HCT116 (cell line): ENCODE data around the gene PHACTR1.

Experiments used
- POLR2A ChIP-seq: IDR thresholded peaks from 2 replicates; pipeline ENCODE4 v1.7.0; 2011; ENCODE audit warnings: borderline replicate concordance; ENCODE audit not compliant: insufficient read depth, insufficient read length; ENCODE audit errors: extremely low read depth
- SIN3A ChIP-seq: IDR thresholded peaks from 2 replicates; pipeline ENCODE4 v1.6.1; 2012; ENCODE audit warnings: low read depth

- TF ChIP-seq POLR2A (no peak), SIN3A (no peak)
Measured at GRCh38 chr6:13125841-13126240, 409.3 kb downstream of the PHACTR1 start.
